ENCODE measurements around the gene SUGCT.

SUGCT gene

GRCh38 chr7:40889539-40889938 is 754.7 kb downstream of the SUGCT start:
- DNase-seq: no peak

- no peak for DNase-seq
Measured at GRCh38 chr7:40890088-40890692, 755.4 kb downstream of the SUGCT start.

- DNase-seq: no peak
Measured at GRCh38 chr7:40891232-40891631, 756.4 kb downstream of the SUGCT start.

- DNase-seq: no peak
Measured at GRCh38 chr7:40899151-40899550, 764.3 kb downstream of the SUGCT start.

- DNase-seq: no peak
Measured at GRCh38 chr7:40899636-40900507, 765.1 kb downstream of the SUGCT start.

- DNase-seq: no peak
Measured at GRCh38 chr7:40903872-40904271, 769.1 kb downstream of the SUGCT start.

- no peak for DNase-seq
Measured at GRCh38 chr7:40907286-40907685, 772.5 kb downstream of the SUGCT start.

- DNase-seq: no peak
Measured at GRCh38 chr7:40909346-40909980, 774.7 kb downstream of the SUGCT start.
